HT1080 (cell line): ENCODE results near the gene HAPLN2. TPM values are rescaled to one million over a fixed set of nuclear protein-coding genes. Genes with fewer than 3 reads are reported as not detected.

Experiments
- DNase-seq: peaks from one replicate; pipeline ENCODE4 v3.0.0-alpha.2; 2015; ENCODE audit warnings: low read depth
- total RNA-seq: library from RNA; depleted of rRNA; stranded (reverse); fragments of >200 nt; shearing (Covaris generic); gene quantifications from 2 replicates; pipeline ENCODE4 v1.2.3, GENCODE V29; 2014

Gene HAPLN2
- total RNA-seq, 1 experiment from 2014 or later = not detected

- no peak for DNase-seq
These were observed 41.5 kb downstream of the HAPLN2 start for GRCh38 chr1:156660752-156661112.

DNA sequence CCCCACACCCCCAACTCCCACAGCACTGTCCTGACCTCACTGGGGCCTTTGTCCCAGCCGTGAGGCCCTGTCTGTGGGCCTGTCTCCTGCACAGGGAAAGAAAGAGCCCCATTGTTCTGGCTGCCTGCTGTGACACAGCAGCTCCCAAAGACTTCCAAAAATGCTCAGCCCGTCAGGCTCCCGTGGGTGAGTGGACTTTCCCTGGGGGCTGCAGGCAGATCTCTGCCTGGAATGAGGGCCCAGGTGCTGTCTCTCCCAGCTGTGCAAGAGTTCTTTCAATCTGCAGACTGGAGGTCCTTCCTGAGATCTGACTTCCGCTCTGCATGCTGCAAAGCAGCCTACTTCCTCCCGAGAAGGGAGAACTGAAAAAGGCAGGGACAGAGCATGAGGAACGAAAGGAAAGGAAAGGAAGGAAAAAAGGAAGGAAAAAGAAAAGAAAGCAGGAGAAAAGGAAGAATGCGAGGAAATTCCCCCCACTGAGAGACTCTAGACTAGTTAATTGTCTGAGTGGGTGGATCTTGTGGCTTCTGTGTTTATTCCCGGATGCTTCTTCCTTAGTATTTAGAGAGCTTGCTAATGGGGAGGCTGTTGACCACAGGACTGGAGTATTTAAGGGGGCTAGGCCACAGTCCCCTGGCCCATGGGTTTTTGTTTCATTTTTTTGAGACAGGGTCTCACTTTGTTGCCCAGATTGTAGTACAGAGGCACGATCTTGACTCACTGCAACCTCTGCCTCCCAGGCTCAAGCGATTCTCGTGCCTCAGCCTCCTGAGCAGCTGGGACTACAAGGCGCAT is 43.0 kb downstream of the HAPLN2 start:
- DNase-seq = peak; percentile 53

DNA sequence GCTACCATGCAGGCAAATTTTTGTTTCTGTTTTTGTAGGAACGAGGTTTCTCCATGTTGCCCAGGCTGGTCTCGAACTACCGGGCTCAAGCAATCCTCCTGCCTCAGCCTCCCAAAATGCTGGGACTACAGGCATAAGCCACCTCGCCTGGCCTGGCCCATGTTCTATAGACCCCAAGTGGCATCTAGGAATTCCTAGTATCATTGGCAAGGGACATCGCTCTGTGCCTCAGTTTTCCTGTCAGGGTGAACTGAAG is 43.5 kb downstream of the HAPLN2 start:
- no peak for DNase-seq

- no peak for DNase-seq
These were observed 44.0 kb downstream of the HAPLN2 start for GRCh38 chr1:156663178-156663577.

DNA sequence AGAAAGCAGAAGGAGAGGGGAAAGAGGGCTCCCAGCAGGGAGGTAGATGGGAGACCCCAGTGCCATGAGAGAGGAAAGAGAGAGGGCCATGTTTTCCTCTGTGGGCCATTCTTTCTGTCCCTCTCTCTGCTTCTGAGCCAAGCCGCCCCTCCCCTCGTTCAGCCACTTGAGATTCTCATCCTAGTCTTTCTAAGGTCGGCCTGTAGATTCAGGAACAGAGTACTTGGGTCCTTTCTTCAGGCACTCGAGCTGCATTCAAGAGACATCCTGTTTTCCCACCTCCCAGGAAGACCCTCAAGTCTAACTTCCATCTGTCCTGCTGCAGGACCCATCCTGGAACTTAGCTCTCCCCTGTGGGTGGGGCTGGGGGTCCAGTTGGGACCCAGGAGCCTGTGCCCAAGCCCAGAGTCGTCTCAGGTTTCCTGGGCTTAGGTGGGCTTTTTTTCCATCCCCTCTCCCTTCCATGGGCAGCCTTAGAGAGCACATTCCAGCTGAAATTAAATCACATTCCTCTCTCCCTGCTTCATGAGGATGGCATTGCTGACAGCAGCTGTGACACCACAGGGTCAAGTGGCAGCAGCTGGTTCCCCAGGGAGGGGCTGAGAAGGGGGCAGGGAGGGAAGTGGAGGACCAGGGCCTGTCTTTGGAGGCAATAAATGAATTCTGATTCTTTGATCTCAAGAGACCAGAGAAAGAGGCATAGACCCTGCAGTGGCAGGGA is 45.0 kb downstream of the HAPLN2 start:
- no peak for DNase-seq

DNA sequence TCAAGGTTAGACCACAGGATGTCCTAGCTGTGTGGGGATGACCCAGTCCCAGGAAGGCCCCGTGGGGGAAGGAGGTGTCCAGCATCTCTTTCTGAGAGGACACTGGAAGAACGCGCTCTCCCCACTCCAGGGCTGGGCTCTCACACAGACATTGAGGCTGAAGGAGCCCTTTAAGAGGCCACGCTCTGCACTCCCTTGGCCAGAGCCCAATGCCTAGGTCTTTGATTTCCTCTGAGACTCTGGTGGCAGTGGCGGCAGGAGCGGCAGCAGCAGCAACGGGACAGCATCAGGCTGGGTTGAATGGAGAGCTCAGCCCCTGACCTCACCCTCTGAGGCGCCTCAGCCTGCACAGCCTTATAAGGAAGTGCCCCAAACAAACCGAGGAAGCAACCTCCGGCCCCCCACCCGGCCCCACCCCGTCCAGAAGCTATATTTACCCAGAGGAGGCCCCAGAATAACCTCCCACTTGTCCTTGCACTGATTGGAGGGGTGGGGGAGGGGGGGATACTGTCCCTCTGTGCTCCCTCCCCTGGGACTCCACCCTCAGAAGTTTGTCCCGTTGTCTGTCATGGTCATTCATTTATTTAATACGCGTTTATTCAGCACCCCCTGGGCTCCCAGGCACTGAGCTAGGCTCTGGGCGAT is 45.7 kb downstream of the HAPLN2 start:
- no peak for DNase-seq

GRCh38 chr1:156665539-156665938 is 46.3 kb downstream of the HAPLN2 start:
- no peak for DNase-seq

GRCh38 chr1:156666862-156667609 is 47.8 kb downstream of the HAPLN2 start:
- no peak for DNase-seq

- no peak for DNase-seq
These were observed 48.4 kb downstream of the HAPLN2 start for GRCh38 chr1:156667610-156667967.

DNA sequence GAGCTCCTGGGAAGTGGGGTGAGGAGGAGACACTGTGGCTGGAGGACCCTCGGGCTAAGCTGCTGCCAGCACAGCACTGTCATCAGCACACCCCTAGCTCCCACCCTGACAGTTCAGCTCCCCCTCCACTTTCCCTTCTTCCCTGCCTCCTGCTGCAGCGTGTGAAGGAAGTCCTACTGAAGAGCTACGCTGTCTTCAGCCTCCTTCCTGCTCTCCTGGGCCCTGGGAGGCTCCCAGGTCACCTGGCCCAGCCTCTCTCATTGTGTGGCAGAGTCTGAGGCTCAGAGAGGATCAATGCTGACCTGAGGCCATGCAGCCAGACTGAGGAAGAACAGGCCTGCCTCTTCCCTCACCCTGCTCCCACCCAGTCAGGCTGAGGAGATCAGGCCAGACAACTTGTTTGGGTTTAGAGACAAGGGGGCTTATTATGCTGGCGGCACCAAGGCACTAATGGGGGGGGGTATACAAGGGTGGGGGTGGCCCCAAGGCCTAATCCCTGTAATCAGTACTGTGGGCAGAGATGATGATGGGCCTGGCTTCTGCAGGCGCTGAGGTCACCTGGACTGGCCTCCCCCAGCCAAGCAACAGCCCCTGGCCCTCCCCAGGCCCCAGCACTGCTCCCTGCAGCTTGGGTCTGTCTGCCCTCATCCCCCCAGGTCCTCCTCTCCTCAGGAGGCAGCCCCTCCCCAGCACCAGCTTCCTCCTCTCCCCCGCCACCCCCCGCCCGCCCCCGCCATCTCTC is 48.9 kb downstream of the HAPLN2 start:
- DNase-seq = no peak

DNA sequence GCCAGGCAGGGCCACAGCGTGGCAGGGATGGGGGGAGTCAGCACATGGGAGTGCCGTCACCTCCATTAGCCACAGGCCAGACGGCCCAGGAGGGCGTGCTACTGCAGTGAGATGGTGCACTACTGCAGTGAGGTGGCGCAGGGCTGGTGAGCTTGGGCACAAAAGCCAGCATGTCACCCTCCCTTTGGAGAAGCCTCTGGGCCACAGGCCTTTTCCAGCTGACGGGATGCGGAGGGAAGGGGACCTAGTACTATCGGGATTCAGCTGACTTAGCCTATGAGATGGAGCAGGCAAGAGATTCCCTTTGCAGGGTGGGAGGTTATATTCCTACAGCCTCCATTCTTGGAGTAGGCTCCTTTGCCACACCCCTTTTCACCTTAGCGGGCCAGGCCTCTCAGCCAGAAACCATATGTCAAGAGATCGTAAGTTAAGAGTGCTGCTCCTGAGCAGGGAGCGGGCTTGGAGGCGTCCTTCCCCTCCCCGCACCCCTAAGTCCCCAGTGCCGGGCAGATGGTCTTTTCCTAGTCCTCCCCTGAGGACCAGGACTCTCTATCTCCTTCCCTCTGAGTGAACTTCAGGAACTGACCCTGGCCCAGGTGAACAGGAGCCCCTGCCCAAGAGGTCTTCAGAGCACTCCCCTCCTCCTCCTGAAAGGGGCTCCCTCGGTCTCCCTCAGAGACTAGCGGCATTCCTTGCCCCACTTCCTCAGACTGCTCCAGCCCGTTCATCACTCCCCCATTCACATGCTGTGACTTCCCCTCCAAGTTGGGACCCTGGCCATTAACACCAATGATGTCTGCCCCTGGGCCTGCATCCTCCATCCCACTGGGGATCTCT is 49.8 kb downstream of the HAPLN2 start:
- no peak for DNase-seq

- no peak for DNase-seq
These were observed 50.6 kb downstream of the HAPLN2 start for GRCh38 chr1:156669794-156670193.

- no peak for DNase-seq
These were observed 51.1 kb downstream of the HAPLN2 start for GRCh38 chr1:156670359-156670758.

GRCh38 chr1:156670791-156671190 is 51.6 kb downstream of the HAPLN2 start:
- no peak for DNase-seq

GRCh38 chr1:156671804-156672203 is 52.6 kb downstream of the HAPLN2 start:
- no peak for DNase-seq

DNA sequence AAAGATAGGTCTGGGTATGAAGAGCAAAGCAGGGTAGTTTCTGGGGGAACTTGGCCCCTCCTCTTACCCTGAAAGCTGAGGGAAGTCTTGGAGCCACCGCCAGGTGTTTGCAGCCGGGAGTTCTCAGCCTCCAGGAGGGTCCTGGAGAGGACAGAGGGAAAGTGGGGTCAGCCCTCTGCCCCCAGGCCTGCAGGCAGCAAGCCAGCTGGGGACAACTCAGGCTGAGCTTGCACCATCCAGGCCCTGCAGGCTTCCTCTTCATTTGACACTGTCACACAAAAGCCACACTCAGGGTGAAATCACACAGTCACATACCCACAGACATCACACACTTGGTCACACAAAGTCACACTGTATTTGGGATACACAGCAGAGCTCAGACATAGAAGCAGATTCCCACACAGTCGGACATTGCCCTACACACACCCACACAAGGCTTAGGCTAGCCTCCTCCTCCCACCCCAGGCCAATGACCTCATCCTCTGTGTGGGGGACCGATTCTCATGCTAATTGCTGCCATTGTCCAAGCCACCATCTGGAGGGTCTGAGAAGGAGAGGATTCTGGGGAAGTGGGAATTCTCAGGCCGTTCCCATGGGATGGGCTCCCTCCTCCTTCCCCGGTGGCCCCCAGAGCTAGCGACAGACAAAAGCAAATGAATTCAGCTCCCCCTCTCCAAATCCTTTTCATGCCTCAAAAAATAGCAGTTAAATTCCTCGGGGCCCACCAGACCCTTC is 54.3 kb downstream of the HAPLN2 start:
- no peak for DNase-seq
